SH-SY5Y (cell line): ENCODE data around the gene NEDD4L.

Source experiments
- GATA2 ChIP-seq: IDR thresholded peaks from 2 replicates; pipeline ENCODE4 v1.6.1; 2011; ENCODE audit warnings: mild to moderate bottlenecking, low read depth, low read length
- GATA3 ChIP-seq: IDR thresholded peaks from 2 replicates; pipeline ENCODE4 v1.6.1; 2011; ENCODE audit warnings: low read depth, mild to moderate bottlenecking, low read length, moderate library complexity

DNA sequence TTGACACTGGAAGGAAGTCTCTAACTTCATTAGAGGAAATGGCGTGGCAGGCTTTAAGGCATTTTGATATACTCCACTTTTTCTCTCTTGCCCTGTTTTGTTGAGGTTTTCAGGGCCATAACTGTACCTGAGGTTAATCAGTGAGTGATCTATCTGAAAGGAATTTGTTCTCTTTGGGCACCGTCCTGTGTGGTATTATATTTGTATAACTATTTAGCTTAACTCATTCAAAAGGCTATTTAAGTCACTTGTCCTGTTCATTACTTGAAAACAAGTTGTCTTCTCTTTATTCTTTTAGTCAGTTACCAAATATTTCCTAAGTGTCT is 180.4 kb downstream of the NEDD4L start:
- no peak for TF ChIP-seq GATA2
- TF ChIP-seq GATA3: no peak
